Liver (tissue), 2 donors: Measurements from ENCODE around the gene ORMDL2.

Experiments used
- TF ChIP-seq, protein P1 (sequence below): fragments of 150-350 bp; IDR thresholded peaks from 2 replicates; pipeline ENCODE4 v1.5.1; 2017; ENCODE audit warnings: improper control_type of control experiment, low read depth, low read length; ENCODE audit not compliant: missing input control
- TF ChIP-seq, protein P2 (sequence below): IDR thresholded peaks from 2 replicates; pipeline ENCODE4 v1.6.1; 2016; ENCODE audit warnings: antibody characterized with exemption
- donor health status: healthy.

DNA sequence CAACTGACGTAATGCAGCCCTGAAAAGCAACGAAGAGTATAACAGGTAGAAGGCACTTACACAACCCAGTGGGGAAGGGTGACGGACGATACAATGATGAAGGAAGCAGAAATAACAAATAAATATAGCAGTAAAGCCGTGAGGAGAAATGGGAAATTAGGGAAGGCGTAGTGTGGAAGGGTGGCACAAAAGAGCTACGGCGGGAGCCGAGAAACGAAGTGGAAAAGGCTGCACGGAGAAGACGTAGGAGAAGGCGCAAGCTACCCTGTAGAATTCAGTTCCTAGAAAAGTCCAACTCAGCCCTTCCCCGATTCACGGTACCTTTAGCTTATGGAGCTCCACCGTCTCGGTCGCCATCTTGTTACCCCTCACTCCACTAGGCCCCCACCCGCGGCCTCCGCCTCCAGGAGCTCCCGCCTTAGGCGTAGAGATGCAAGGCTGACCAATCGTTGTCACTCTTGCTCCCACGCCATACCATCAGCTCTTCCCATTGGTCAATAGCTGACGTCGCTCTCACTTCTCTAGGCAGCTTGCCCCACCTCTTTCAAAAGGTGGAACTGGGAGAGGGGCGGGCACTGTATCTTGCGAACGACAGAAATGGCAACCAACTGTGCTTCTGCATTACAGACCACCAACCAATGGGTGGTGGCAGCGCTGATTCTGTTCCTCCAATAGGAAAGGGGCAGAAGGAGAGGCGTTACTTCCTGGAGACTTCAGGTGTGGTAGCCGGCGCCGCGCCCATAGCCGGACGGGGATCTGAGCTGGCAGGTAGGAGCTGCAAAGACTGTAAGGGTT is at the start of gene ORMDL2, which contains the start of gene SARNP:
- TF ChIP-seq, protein P1, sequence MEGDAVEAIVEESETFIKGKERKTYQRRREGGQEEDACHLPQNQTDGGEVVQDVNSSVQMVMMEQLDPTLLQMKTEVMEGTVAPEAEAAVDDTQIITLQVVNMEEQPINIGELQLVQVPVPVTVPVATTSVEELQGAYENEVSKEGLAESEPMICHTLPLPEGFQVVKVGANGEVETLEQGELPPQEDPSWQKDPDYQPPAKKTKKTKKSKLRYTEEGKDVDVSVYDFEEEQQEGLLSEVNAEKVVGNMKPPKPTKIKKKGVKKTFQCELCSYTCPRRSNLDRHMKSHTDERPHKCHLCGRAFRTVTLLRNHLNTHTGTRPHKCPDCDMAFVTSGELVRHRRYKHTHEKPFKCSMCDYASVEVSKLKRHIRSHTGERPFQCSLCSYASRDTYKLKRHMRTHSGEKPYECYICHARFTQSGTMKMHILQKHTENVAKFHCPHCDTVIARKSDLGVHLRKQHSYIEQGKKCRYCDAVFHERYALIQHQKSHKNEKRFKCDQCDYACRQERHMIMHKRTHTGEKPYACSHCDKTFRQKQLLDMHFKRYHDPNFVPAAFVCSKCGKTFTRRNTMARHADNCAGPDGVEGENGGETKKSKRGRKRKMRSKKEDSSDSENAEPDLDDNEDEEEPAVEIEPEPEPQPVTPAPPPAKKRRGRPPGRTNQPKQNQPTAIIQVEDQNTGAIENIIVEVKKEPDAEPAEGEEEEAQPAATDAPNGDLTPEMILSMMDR: no peak
- TF ChIP-seq, protein P2, sequence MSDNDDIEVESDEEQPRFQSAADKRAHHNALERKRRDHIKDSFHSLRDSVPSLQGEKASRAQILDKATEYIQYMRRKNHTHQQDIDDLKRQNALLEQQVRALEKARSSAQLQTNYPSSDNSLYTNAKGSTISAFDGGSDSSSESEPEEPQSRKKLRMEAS: peak; percentile 61
